Heart left ventricle (tissue), 16 donors: ENCODE measurements around the gene CS. TPM values are rescaled to one million over a fixed set of nuclear protein-coding genes. Genes with fewer than 3 reads are reported as not detected.
A peak's percentile ranks its signal among the peaks of the same experiment; 100 is the strongest.

Experiments
- ATAC-seq, 4 donors: fragments of 200-7000 bp; cut with Tn5 transposase; one replicate each; pipeline ENCODE4 v1.9.1; 2020 to 2022; ENCODE audit warnings: moderate library complexity in 4 of 4, mild to moderate bottlenecking in 3 of 4, moderate number of reproducible peaks in 1 of 4
- DNase-seq, 5 donors: peaks; one replicate each; pipeline ENCODE4 v3.0.0-alpha.2; 2020
- H3K27ac ChIP-seq, 12 donors: fragments of 200-600 bp; sonication (generic) in 4 of 12; one replicate each; pipeline versions ENCODE4 v1.5.0 to v1.8.0; 2016 to 2022; ENCODE audit warnings: mild to moderate bottlenecking in 2 of 12
- H3K27me3 ChIP-seq, 9 donors: fragments of 200-600 bp; sonication (generic) in 2 of 9; one replicate each; pipeline versions ENCODE4 v1.5.1 to v1.8.0; 2016 to 2022; ENCODE audit warnings: mild to moderate bottlenecking in 3 of 9
- H3K36me3 ChIP-seq, 9 donors: fragments of 200-600 bp; sonication (generic) in 2 of 9; one replicate each; pipeline versions ENCODE4 v1.5.0 to v1.8.0; 2018 to 2022; ENCODE audit warnings: mild to moderate bottlenecking in 2 of 9
- H3K4me1 ChIP-seq, 12 donors: fragments of 200-600 bp; sonication (generic) in 4 of 12; one replicate each; pipeline versions ENCODE4 v1.5.0 to v1.8.0; 2016 to 2022; ENCODE audit warnings: mild to moderate bottlenecking in 3 of 12
- H3K4me3 ChIP-seq, 12 donors: fragments of 200-600 bp; sonication (generic) in 4 of 12; one replicate each; pipeline versions ENCODE4 v1.5.0 to v1.8.0; 2017 to 2022; ENCODE audit warnings: mild to moderate bottlenecking in 9 of 12, moderate library complexity in 4 of 12
- H3K9me3 ChIP-seq, 12 donors: fragments of 200-600 bp; sonication (generic) in 4 of 12; one replicate each; pipeline versions ENCODE4 v1.5.0 to v1.8.0; 2016 to 2022; ENCODE audit warnings: mild to moderate bottlenecking in 1 of 12
- CTCF ChIP-seq, 12 donors: fragments of 200-600 bp; sonication (generic) in 4 of 12; IDR thresholded peaks; one replicate each; pipeline versions ENCODE4 v1.5.0 to v1.8.0; 2018 to 2022; ENCODE audit warnings: antibody characterized with exemption in 12 of 12, mild to moderate bottlenecking in 5 of 12
- POLR2A ChIP-seq, 2 donors: fragments of 450-650 bp; IDR thresholded peaks; one replicate each; pipeline ENCODE4 v1.6.1; 2017; ENCODE audit warnings: antibody characterized with exemption in 2 of 2, mild to moderate bottlenecking in 2 of 2, moderate library complexity in 2 of 2
- WGBS, 4 donors: extraction: QIAGEN DNeasy Blood & Tissue Kit in 2 of 4; methylation state at CpG; one replicate each; pipeline versions ENCODE4 v1.1.5 to v1.1.7; 2013 to 2018; 5-methylcytosine and 5-hydroxymethylcytosine counted together
- intact Hi-C, 10 donors: fragments of 100-400 bp; cut with DNase I; formaldehyde crosslinking; loops; one replicate each; pipeline versions ENCODE4 v1.11.1 to v1.14.2; 2022
- polyA plus RNA-seq, 2 donors: library from polyadenylated mRNA; stranded (reverse); fragments of 200-250 nt; gene quantifications; one replicate each; pipeline ENCODE4 v1.2.3, GENCODE V29; 2013
- total RNA-seq, 9 donors: library from RNA; depleted of rRNA in 2 of 9; stranded (reverse); fragments of >200 nt in 2 of 9; fragmentation: NEBNext Ultra II Directional in 3 of 9; extraction: Animal tissue kit (Norgen Biotek cat#: 25700) in 3 of 9; gene quantifications; one replicate each; pipeline versions ENCODE4 v1.1.0 to v1.2.4, GENCODE V29; 2016 to 2023
- donor health status: ischemic (EF 13 %, LVEDD 7.1; RV severe dilation, severe dysfunction).
- donor health status: healthy with polysubstance abuse.
- donor health status: DM: no; HTN: yes; CAD: no.
- donor health status: DM: no; HTN: no; CAD: no.
- donor health status: ischemic (EF 25% LVEDD 6.9; RV normal size, moderate dysfunction).
- donor health status: ischemic (EF 25% LVEDD 5.7; RV mildly dilated, moderate dysfunction).
- donor health status: healthy.
- donor health status: DM: yes; HTN: yes; CAD: no.
- donor health status: ischemic (EF 35%, LVEDD 5.7; RV mildly dilated, moderate dysfunction).
- donor health status: nonischemic (EF 11% LVEDD 7.7; RV severe dilation, severe dysfunction).
- donor health status: DM: yes; HTN: yes; CAD: no.
- donor health status: PGD.
- donor health status: ischemic (EF 29% LVEDD 5.4; RV normal size, mild dysfunction).
- donor health status: nonischemic (EF 23%, LVEDD 6.1; RV moderate dilation, normal function).

CS gene
- total and polyA plus RNA-seq, 11 donors: 165 to 866 (median 572) TPM

GRCh38 chr12:56333197-56333678 lies 33.1 kb upstream of the CS start:
- peak in 3 of 4 donors; percentile 3 to 21 (median 9) for ATAC-seq
- peaks cover 0 to 33% (median 13%) of the 10 kb centered on the region in 12 donors for H3K4me1 ChIP-seq
- DNase-seq: no peak
- peaks cover 0 to 13% (median 6%) of the 10 kb centered on the region in 9 donors for H3K36me3 ChIP-seq
- peak overlapping the region; percentile 32 to 93 (median 68) for H3K4me3 ChIP-seq
- intact Hi-C loops: loop anchor here in 6 of 10 donors (5.0 to 10.0 kb wide), 2 partner anchors 114 to 132 kb away; partner anchors contain the start of genes SPRYD4 (in 5 of the 6) and TIMELESS (in 1 of the 6)
- H3K27me3 ChIP-seq: no peaks in the 10 kb centered on the region
- H3K27ac ChIP-seq: peak overlapping the region; percentile 88 to 100 (median 95)
- TF ChIP-seq CTCF (IDR thresholded peaks at IDR 0.05): no peak
- no peak for TF ChIP-seq POLR2A (IDR thresholded peaks at IDR 0.05)
- WGBS, 4 donors: 21 to 29% (median 22%) methylated on average over 8 of the region's 8 CpGs
- no peaks in the 10 kb centered on the region for H3K9me3 ChIP-seq

- Histone ChIP-seq H3K27ac (peak overlapping the region; percentile 88 to 100 (median 95)), H3K4me3 (peak overlapping the region in 11 of 12 donors; percentile 32 to 93 (median 69)), H3K27me3 (no peaks in the 10 kb centered on the region), H3K4me1 (peaks cover 0 to 27% (median 13%) of the 10 kb centered on the region in 12 donors), H3K36me3 (peaks cover 0 to 19% (median 11%) of the 10 kb centered on the region in 9 donors), H3K9me3 (no peaks in the 10 kb centered on the region)
- intact Hi-C loops: loop anchor here in 6 of 10 donors (5.0 to 10.0 kb wide), 2 partner anchors 115 to 132 kb away; partner anchors contain the start of genes SPRYD4 (in 5 of the 6) and TIMELESS (in 1 of the 6)
- DNase-seq (no peak), ATAC-seq (no peak)
- WGBS, 4 donors: 90 to 97% (median 95%) methylated on average over 10 to 11 of the region's 11 CpGs
- TF ChIP-seq CTCF (IDR thresholded peaks at IDR 0.05) (no peak), POLR2A (IDR thresholded peaks at IDR 0.05) (no peak)
Measured at GRCh38 chr12:56332512-56333196, 32.5 kb upstream of the CS start.

GRCh38 chr12:56330936-56331490 lies 30.9 kb upstream of the CS start:
- intact Hi-C loops: loop anchor here in 6 of 10 donors (5.0 to 10.0 kb wide), 2 partner anchors 116 to 134 kb away; partner anchors contain the start of genes SPRYD4 (in 5 of the 6) and TIMELESS (in 1 of the 6)
- TF ChIP-seq CTCF (IDR thresholded peaks at IDR 0.05) (no peak), POLR2A (IDR thresholded peaks at IDR 0.05) (no peak)
- ATAC-seq: no peak
- no peak overlapping the region for H3K4me3 ChIP-seq
- H3K27me3 ChIP-seq: no peaks in the 10 kb centered on the region
- WGBS, 4 donors: 95 to 97% (median 96%) methylated on average over 7 of the region's 7 CpGs
- H3K36me3 ChIP-seq: peaks cover 0 to 35% (median 28%) of the 10 kb centered on the region in 9 donors
- no peaks in the 10 kb centered on the region for H3K9me3 ChIP-seq
- no peak overlapping the region for H3K27ac ChIP-seq
- DNase-seq: no peak
- peaks cover 0 to 27% (median 13%) of the 10 kb centered on the region in 12 donors for H3K4me1 ChIP-seq

GRCh38 chr12:56326533-56326932 lies 26.4 kb upstream of the CS start:
- 53 to 71% (median 57%) methylated on average over 6 of the region's 6 CpGs for WGBS, 4 donors
- no peak for ATAC-seq
- TF ChIP-seq CTCF (IDR thresholded peaks at IDR 0.05): no peak
- no peak for TF ChIP-seq POLR2A (IDR thresholded peaks at IDR 0.05)
- DNase-seq: peak in 1 of 5 donors; percentile 42
- intact Hi-C loops: no loop called here
- Histone ChIP-seq H3K27me3 (no peaks in the 10 kb centered on the region), H3K9me3 (no peaks in the 10 kb centered on the region), H3K36me3 (peaks cover 0 to 80% (median 73%) of the 10 kb centered on the region in 9 donors), H3K4me1 (peaks cover 0 to 9% (median 0%) of the 10 kb centered on the region in 12 donors), H3K4me3 (no peak overlapping the region), H3K27ac (no peak overlapping the region)
